ENCODE measurements around the gene SERINC5.
A peak's percentile ranks its signal among the peaks of the same experiment; 100 is the strongest.
"Not testable (repeated sequence)": the region's sequence is repeated elsewhere in the genome, so short reads cannot be mapped to it uniquely, and the experiment has no call there.

The SERINC5 gene

DNA sequence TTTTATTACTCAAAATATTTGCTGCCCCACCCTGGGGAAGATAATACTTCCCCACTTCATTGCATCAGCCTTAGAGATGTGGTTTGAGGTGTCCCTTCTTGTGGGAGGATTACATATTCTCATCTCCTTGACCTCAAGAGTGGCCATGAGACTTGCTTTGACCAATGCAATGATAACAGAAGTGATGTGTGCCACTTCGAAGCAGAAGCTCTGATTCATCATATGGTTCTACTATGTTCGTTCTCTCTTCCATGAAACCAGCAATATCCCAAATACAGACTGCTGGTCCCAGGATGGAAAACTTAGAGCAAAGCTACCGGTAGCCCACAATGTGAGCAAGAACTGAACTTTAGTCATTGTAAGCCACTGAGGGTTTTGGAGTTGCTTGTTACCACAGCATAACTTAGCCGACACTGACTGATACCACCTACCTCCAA, 128.7 kb downstream of the SERINC5 start:
- DNase-seq = no peak

DNA sequence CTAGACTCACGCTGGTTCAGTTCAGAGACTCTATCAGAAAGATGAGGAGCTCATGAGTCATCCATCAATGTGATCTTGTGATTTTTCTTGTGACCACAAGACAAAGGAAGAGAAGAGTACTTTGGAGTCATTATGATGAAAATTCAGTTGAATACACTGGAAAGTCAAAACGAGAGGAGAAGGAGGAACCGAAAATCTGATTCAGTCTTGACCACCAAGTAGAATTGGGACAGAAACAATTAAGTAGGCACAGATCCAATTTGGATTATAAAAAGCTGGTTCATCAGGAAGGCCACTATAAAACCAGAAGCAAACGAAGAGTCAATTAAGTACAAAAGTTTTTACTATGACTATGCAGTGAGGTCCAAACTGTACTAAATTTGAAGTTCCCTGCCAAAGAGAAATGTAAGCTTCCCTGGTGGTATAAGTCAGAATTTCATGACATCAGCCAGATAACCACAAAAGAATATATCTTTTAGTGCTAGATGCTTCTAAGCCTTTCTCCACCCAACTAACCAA, 129.8 kb downstream of the SERINC5 start:
- DNase-seq = no peak

DNA sequence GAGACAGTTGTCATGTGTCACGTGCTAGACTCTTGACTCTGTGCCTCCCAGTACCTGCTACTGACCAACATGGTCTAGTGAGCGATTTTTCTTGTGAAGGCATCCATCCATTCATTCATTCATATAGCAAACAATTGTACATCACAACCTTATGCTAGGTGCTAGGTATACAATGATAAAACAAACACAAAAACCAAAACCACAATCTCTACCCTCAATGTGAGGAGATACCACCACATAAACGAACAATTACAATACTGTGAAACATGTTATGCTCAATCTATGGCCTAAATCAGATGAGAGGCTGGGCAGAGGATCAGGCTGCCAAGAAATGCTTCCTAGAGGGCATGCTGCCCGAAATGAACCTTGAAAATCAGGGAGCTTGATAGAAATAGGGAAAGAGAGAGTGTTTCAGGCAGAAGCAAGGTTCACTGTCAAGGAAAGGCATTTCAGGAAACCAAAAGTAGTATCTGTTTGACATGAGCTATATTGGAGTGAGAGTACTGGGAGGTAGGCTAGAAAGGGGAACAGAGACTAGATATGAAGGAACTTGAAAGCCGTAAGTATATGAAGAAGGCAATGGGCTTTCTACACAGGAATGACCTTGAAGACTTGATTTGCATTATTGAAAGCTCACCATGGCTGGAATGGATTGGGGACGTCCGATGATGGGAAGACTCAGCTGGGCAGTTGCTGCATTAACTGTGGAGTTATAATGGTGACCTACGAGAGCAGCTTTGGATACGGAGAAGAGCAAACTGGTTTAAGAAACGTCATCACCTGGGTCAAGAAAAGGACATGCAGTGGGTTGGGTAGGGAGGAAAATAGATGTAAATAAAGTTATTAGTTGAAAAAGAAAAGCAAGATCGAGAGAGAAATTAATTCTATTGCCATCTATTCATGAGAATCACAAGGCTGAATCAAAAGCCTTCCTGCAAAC, 130.6 kb downstream of the SERINC5 start:
- DNase-seq = no peak

DNA sequence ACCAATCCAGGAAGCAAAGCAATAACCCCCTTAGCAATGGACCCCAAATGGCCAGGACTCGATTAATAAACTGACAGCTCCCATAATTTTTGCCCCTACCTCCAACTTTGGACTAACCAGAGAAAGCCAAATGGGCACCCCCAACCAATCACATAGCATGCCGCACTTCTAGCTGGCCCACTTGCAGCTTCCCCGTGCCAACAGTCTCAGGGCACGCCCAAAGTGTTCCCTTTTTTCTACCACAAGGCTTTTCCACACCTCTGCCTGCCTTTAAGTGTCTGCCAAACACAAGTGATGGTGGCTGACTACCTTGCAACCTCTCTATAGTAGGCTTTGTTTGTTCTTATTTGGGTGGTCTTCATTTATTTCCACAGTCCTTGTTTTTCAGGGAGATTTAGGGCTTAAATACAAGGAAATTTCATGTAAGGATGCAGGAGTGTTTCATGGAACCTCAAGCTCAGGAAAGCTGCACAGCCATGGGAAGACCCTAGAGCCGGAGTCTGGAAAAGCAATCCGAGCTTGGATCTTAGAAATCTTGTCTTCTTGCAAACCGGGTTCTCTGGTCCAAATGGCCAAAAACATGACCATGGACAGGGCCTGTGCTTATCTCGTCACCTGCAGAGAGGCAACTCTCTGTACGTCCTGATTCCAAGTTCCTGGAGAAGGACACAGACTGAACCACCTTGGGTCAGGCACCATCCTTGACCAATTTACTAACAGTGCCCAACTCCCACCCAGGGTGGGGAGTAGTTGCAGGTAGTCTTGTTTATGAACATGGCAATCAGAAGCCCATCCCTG, 131.5 kb downstream of the SERINC5 start:
- no peak for DNase-seq

DNA sequence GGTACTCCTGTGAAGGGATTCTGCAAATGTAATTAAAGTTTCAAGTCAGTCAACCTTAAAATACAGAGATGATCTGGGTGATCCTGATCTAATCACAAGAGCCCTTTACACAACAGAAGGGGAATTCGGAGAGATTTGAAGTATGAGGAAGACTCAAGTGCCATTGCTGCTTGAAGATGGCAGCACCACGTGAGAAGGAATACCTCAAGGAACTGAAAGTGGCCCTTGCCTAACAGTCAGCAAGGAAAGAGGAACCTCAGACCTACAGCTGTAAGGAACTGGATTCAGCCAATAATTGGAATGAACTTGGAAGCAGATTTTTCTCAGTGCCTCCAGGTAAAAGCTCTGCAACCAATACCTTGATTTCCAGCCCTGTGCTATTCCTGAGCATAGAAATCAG, 133.3 kb downstream of the SERINC5 start:
- no peak for DNase-seq

DNA sequence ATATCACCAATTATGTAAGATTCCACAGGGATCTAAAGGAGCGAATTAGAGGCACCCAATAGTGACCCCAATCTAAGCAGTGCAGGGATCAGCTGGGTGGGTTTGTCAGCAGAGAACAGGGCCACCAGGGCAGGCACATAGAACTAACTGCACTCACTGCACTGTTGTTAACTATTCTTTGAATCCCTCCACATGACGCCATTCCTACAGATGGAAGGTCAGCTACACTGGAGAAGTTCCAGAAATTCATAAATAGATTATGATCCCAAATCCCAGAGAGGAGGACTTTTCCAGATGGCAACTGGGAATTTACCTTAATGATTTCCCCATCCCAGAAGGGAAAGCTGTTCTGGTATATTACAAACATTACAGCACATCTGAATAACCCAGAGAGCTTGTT, 136.5 kb downstream of the SERINC5 start:
- DNase-seq = no peak

DNA sequence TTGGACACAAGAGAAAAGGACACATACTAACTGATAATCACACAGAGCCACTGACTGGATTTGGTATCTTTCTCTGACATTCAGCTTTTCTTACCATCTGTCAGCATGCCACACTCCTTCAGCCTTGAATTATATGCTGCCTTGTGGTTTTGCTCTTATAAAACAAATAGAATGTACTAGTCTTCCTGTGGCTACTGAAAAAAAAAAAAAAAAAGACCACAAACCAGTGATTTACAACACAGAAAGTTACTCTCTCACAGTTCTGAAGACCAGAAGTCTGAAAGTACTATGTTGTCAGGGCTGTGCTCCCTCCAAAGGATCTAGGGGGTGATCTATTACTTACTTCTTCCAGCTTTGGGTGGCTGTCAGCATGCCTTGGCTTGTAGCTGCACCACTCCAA, 138.4 kb downstream of the SERINC5 start:
- no peak for DNase-seq

DNA sequence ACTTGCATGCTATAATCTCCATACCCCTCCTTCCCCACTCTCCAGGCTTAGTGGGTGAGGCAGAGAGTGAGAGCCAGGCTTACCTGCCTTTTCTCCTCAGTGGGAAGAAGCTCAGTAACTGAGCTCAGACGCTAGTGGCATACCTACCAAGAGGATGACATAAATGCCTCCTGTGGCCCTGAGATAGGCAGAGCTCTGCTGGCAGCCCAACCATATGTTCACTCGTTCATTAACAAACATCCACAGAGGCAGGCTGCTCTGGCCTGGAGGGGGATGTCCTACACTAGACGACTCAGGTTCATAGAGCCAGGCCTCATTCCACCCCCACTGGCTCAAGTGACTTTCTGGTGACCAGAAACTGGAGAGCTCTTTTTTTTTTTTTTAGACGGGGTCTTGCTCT, 139.4 kb downstream of the SERINC5 start:
- DNase-seq = no peak

DNA sequence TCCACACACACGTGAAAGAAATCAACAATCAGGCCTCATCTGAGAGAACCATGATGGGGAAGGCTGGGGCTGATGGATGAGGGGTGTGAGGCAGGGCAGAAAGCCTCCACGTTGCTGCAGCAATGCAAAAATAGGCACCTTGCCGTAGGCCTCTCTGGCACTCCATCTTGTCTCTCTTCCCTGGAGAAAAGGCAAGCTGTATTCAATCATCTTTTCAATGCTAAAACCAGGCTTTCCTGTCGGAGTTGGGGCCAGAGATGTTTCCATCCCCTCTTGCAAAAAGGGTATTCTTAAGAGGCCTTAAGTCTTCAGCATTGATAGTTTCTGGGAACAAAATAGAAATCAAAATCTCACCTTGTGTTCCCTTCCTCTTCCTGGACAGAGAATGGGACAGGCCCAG, 139.8 kb downstream of the SERINC5 start:
- no peak for DNase-seq

DNA sequence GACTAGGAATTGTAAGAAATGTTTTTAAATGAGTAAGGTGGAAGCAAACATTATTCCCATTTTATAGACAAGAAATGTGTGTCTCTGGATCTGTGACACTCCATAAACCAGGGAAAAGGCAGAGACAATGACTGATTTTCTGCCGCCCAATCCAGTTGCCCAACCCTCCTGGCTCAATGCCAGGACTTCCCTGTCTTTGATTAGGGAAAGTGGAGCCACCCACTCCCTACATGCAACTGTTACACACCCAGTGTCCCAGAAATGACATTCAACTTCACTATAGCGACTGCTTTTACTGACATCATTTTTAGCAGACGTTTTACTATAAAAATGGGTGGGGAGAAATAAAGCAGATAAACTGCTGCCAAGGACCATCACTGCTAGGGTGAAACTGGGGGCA, 141.0 kb downstream of the SERINC5 start:
- no peak for DNase-seq

DNA sequence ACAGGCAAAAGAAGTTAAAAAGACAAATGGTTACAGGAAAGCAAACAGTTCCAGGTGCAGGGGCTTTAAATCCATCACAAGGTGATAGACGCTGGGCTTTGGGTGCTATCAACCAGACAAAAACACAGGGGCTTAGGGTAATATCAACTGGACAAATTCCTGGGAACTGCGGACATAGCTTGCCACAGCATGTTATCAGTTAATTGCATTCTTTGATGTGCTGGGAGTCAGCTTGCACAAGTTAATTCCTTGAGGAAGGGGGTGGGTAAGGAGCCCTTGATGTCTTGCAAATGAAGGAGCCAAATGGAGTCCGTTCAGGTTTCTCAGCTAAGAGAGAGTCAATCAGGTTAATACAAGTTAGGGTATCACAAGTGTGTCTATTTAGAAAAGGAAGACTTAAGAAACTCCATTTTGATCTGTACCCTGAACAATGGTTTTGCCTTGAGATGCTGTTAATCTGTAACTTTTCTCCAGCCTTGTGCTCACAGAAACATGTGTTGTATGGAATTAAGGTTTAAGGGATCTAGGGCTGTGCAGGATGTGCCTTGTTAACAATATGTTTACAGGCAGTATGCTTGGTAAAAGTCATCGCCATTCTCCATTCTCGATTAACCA, 144.4 kb downstream of the SERINC5 start:
- not testable (repeated sequence) for DNase-seq

DNA sequence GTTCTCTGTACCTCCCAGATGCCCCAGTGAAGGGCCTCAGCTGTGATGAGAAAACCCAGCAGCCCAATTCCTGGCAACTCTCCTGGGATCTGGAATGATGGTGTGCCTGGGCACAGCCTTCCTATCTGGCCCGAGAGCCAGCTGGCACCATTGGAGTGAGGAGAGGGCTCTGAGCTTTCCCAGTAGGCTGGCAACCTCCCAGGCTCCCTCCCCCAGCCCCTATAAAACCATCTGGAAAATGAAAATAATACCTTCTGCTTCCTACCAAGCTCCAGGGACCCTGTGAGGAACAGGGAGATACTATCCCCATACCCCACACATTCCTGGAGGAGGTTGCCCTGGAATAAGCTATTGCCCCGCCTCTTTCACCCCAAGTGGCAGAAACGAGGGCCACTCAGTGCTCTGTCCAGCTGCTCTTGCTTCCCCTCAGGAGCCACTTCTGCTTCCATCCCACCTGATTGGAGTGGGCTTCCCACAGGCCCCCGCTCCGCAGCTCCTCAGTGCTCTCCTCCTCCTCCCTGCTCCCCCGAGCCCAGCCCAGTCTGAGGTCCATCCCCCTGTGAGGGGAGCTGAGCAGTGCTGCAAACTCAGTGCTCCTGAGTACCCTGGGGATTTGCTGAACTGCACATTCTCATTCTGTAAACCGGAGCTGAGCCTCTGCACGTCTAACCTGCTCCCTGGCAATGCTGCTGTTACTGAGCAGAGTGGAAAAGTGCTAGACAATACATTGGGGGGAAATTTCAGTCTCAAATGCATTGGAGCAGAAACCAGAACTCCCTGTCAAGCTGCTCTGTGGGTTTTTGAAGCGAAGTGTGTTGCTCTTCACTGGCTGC, 146.0 kb downstream of the SERINC5 start:
- DNase-seq = no peak

DNA sequence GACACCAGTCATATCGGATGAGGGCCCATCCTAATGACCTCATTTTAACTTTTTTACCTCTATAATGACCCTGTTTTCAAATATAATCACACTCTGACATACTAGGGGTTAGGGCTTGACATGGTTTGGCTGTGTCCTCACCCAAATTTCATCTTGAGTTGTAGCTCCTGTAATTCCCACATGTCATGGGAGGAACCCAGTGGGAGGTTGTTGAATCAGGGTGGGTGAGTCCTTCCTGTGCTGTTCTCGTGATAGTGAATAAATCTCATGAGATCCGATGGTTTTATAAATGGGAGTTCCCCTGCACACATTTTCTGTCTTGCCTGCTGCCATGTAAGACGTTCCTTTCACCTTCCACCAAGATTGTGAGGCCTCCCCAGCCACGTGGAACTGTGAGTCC, 148.9 kb downstream of the SERINC5 start:
- DNase-seq = no peak

DNA sequence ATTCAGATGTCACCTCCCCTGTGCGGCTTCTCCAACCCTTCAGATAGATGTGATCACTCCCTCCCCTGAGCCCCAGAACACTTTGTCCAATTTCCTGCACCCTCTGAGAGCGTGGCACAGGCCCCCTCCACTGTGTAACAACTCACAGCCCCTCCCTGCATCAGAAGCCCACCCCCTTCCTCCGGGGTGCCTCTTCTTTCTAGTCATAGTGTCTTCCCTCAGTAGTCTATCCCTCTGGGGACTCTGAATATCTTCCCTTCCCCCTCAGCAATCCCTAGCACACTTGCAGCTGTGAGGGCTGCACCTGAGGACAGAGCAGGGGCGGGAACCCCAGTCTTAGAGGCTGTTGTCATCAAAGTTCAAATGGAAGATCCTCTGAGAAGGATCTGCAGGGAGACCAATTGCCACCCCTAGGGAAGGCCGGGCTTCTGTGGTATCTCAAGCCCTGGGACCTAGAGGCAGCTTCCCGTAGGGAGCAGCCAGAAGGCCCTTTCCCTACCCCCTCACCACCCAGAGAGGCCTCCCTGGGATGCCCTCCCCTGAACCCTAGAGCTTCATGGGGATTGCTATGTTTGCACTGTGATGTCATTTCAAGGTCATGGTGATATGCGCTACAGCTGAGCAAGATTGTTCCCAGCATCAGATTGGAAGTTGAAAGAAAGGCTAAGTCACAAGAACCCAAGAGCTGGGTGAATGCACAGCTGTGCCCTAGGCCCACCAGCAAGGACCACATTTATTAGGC, 150.0 kb downstream of the SERINC5 start:
- no peak for DNase-seq

DNA sequence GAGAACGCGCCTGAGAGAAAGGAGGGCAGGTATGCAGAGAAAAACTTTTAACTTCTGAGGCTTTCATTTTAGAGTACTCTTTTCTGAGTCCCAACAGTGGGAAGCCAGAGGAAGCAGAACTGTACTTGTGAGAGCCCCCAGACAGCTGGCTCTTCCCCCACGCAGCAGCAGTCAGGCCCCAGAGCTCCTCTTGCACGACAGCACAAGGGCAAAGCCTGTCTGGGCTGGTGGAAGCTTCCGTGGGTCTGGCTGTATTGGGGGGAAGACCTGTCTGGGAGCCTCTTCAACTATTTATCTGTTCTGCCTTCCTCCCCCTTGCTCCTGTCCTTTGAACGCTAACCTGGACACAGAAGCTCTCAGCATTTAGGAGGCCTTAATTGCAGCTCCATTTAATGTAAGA, 152.5 kb downstream of the SERINC5 start:
- no peak for DNase-seq

DNA sequence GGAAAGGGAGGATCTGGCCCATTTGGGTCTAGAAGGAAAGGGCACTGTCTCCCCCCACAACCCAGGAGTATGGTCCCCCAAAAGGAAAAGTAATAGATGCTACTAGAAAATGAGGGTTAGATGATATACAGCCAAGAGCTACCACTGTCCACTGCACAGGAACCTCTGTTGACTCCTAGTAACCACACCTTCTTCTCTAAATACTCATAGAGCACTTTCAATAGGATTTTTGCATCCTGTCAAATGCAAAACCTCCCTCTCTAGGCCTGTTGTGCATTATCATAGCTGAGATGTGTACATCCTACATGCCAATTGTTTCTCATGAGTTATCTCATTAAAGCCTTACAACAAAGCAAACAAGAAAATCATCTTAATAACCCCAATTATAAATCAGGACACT, 153.9 kb downstream of the SERINC5 start:
- no peak for DNase-seq

DNA sequence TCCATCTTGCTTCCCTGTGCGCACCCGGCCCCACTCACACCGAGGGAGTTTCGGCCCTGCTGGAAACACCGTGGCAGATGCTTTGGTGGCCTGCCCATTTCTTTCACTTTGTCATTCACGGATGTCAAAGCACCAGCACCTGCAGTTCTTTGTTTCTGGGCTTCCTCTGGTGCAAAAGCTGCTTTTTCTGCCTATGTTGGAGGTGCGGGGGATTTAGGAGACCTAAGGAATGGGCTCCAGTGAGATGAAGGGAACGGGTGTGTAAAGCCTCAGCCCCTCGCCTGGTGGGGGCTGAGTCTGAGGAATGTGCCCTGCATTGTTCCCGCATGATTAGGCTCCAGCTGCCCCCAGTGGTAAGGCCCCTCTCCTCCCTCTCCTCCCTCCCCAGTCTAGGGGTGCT, 158.4 kb downstream of the SERINC5 start:
- no peak for DNase-seq

DNA sequence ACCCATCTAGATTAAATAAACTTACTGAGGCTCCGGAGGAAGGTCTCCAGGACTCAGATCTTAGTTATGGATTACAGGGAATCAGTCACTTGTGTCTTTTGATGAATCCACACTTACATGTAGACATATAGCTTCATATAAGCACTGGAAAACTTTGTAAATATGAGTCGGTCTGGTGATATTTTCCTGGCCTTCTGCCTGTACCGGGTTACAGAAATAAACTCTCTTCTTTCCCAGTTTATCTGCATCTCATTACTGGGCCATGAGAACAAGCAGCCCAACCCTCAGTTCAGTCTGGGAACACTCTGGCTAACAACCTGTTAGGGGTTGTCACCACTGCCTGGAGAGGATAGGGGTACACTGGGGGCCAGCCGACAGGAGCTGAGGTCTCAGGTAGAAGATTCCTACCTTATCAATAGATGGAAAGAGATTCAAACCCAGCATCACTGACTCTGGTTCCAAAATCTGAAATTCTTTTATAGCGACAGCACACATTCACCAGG, 161.6 kb downstream of the SERINC5 start:
- no peak for DNase-seq

DNA sequence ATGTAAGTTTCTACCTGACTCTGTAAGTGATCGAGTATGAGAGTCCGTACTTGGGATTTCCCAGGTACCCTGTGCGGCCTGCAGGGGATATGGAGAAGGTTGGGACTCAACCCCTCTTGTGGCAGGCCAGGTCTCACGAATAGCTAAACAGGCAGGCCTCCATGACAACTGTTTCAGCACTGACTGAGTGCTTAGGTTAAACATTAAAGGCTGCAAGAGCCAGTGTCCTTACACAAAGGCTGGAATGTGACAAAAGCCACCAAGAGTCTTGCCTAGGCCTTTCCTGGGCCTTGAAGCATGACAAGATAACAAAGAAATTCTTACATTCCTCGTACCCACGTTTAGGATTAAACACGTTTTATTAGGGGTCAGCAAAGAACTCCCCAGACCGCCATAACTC, 162.1 kb downstream of the SERINC5 start:
- DNase-seq = no peak

DNA sequence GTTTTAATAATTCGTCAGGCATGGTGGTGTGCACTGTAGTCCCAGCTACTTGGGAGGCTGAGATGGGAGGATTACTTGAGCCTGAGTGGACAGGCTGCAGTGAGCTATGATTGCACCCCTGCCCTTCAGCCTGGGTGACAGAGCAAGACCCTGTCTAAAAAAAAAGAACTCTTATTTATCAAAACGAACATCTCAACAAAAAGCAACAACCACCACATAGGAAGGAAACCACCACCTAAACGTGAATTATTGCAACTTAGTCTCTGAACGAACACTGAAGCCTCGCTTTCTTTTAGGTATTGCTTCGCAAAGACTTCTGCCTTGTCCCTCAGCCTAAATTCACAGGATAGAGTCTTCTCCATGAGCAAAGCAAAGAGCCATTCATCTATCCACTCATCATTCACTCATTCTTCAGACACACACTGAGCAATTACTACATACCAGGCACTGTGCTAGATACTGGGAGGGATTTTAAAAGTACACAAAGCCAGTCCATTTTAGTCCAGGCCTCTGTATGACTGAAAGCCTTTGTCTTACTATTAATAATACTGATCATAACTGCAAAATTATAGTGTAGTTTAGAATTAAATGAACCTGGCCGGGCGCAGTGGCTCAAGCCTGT, 163.3 kb downstream of the SERINC5 start:
- DNase-seq = peak; percentile 21

DNA sequence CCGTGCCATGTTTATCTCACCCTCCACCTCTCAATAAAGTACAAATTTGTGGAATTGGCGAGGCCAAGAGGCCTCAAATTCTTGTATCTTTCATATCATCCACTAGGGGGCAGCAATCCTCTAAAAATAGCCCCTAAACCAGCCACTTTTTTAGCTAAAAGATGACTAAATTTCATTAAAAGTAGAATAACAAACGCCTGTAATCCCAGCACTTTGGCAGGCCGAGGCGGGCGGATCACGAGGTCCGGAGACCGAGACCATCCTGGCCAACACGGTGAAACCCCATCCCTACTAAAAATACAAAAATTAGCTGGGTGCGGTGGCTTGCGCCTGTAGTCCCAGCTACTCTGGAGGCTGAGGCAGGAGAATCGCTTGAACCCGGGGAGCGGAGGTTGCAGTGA, 164.1 kb downstream of the SERINC5 start:
- DNase-seq = peak; percentile 82

All from hematopoietic multipotent progenitor cell treated with erythropoietin and hydrocortisone succinate and interleukin-3 and kit ligand, for 8 days (in vitro differentiated cells).